ENCODE measurements around the gene LARP6.

- TF ChIP-seq TAF1 (IDR thresholded peaks at IDR 0.05; ENCODE audit: borderline replicate concordance, insufficient read depth, low read length) (no peak), POLR2AphosphoS5 (IDR thresholded peaks at IDR 0.05; ENCODE audit: low read depth, low read length) (no peak), SIN3A (IDR thresholded peaks at IDR 0.05; ENCODE audit: borderline replicate concordance, insufficient read depth, low read length) (no peak), FOXP2 (optimal IDR thresholded peaks at IDR 0.05; ENCODE audit: borderline replicate concordance, extremely low read depth, extremely low read length, insufficient read depth) (no peak)
- TF ChIP-seq, protein P1, sequence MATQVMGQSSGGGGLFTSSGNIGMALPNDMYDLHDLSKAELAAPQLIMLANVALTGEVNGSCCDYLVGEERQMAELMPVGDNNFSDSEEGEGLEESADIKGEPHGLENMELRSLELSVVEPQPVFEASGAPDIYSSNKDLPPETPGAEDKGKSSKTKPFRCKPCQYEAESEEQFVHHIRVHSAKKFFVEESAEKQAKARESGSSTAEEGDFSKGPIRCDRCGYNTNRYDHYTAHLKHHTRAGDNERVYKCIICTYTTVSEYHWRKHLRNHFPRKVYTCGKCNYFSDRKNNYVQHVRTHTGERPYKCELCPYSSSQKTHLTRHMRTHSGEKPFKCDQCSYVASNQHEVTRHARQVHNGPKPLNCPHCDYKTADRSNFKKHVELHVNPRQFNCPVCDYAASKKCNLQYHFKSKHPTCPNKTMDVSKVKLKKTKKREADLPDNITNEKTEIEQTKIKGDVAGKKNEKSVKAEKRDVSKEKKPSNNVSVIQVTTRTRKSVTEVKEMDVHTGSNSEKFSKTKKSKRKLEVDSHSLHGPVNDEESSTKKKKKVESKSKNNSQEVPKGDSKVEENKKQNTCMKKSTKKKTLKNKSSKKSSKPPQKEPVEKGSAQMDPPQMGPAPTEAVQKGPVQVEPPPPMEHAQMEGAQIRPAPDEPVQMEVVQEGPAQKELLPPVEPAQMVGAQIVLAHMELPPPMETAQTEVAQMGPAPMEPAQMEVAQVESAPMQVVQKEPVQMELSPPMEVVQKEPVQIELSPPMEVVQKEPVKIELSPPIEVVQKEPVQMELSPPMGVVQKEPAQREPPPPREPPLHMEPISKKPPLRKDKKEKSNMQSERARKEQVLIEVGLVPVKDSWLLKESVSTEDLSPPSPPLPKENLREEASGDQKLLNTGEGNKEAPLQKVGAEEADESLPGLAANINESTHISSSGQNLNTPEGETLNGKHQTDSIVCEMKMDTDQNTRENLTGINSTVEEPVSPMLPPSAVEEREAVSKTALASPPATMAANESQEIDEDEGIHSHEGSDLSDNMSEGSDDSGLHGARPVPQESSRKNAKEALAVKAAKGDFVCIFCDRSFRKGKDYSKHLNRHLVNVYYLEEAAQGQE (IDR thresholded peaks at IDR 0.05; ENCODE audit: insufficient read depth in 1 of 2, low read depth in 2 of 2, low read length in 2 of 2) = no peak
Observed at GRCh38 chr15:70826634-70827033, 27.3 kb downstream of the LARP6 start.

Measured in PFSK-1 (cell line).